Stimulated activated CD4-positive, alpha-beta T cell treated with anti-CD3 and anti-CD28 coated beads, Interleukin-15, amount 100 ng/mL, for 48 hours (primary cell): ENCODE results near the gene LSM14B.
A peak's percentile ranks its signal among the peaks of the same experiment; 100 is the strongest.
"Not testable (repeated sequence)": the region's sequence is repeated elsewhere in the genome, so short reads cannot be mapped to it uniquely, and the experiment has no call there.

Source experiments
- DNase-seq, 2 donors: peaks; one replicate each; pipeline ENCODE4 v3.0.0-alpha.2; 2020; ENCODE audit warnings: low read depth in 2 of 2

LSM14B gene

DNA sequence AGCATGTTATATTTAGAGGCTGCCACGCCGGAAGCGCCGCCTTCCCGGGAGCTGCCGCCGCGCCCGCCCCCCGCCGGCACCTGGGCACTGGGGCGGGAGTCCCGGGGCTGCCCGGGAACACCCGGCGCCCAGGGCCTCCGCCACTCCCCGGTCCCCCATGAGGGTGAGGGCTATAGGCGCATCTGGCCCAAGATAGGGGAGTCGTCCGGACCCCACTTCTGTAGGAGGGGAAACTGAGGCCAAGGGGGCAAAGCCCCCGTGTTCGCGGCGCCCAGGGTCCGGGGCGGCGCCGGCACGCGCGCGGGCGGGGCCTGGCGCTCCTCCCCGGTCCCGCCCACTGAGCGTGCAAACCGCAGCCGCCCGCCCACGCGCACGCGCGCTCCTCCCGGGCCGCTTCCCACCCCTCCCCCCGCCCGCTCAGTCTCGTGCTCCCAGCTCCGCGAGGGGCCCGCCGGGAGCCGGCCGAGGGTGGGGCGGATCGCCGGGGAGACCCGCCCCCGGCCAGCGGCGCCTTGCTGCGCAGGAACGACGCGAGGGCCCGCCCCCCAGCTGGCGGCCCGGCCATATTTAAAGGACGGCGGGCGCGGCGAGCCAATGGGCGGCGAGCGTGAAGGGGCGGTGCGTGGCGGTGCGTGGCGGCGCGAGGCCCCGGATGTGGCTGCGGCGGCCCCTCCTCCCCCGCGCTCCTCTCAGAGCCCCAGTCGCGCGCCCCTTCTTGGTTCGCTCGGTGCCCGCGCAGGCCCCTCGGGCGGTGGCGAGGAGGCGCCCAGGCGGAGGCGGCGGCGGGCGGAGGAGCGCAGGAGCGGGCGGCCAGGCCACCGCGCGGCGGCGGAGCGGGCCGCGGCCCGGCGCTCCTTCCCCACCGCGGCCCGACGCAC, at the start of gene LSM14B:
LSM14B (plus strand) TSS at position 700 of the 878 bp plus-strand sequence. CDS start 192 bp downstream, outside the sequence.
- DNase-seq = peak; percentile 93 to 96

DNA sequence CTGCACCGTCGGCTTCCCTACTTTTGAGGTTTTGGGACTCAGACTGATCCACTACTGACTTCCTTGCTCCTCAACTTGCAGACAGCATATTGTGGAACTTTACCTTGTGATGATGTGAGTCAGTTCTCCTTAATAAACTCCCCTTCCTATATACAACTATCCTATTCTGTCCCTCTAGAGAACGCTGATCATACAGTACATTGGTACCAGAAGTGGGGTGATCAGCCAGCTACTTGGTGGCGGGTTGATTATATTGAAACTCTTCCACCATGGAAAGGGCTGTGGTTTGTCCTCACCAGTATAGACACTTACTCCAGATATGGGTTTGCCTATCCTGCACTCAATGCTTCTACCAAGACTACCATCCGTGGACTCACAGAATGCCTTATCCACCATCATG, 49.0 kb upstream of the LSM14B start:
- DNase-seq = no peak

DNA sequence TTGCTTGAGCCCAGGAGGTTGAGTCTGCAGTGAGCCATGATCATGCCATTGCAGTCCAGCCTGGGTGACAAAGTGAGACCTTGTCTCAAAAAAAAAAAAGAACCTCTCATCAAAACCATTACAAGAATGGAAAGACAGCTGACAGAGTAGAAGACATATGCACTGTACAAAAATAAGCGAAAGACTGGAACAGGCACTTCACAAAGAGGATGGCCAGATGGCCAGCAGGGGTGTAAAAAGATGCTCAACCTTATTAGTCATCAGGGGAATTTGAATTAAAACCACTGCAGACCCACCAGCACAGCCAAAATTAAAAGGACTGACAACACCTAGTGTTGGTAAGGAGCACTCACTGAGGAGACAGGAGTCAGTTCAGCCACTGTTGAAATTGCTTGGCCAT, 43.1 kb upstream of the LSM14B start:
- DNase-seq = no peak

DNA sequence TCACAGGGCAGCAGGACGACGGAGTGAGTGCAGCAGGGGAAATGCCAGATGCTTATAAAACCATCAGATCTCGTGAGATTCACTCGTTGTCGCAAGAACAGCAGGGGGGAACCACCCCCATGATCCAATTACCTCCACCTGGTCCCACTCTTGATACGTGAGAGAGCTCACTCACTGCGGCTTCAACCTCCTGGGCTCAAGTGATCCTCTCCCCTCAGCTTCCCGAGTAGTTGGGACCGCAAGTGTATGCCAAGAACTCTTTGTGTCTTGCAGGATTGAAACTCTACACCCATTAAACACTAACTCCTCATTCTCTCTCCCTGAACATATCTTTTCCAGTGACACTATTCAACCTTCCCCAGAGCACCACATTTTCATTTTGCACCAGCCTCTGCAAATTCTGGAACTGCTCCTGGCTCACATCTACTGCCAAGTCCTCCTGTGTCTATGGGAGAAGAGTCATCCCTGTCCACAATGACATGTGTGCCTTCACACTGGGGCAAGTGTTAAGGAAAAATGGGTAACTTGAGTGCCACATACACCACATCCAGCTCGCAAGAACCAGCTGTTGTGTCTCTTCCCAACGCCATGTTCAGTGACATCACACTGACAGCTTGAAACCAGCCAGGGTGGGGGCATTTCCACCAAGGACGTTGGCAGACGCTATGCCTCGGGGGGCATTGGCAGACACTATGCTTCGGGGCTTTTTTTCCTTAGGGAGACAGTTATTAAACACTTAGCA, 41.9 kb upstream of the LSM14B start:
- no peak for DNase-seq

DNA sequence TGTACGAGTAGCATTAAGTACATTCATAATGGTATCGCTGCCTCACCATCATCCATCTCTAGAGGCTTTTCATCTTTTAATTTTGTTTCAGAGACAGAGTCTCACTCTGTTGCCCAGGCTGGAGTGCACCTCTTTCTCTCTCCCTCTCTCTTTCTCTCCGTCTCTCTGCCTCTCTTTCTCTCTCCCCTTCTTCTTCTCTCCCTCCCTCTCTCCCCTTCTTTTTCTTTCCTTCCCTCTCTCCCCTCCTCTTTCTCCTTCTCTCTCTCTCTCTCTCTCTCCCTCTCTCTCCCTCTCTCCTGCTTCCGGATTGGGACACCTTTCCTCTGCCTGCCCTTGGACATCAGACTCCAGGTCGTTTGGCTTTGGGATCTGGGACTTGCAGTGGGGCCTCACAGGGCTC, 39.0 kb upstream of the LSM14B start:
- DNase-seq = no peak

DNA sequence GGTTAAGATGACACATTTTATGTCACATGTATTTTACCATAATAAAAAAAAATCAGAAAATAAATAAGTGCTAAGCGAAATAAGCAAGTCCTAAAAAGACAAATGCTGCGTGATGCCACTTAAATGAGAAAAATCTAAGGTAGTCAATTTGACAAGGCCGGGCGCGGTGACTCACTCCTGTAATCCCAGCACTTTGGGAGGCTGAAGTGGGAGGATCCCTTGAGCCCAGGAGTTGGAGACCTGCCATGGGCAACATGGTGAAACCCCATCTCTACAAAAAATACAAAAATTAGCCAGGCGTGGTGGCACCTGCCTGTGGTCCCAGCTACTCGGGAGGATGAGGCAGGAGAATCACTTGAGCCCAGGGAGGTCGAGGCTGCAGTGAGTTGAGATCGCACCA, 38.1 kb upstream of the LSM14B start:
- not testable (repeated sequence) for DNase-seq

DNA sequence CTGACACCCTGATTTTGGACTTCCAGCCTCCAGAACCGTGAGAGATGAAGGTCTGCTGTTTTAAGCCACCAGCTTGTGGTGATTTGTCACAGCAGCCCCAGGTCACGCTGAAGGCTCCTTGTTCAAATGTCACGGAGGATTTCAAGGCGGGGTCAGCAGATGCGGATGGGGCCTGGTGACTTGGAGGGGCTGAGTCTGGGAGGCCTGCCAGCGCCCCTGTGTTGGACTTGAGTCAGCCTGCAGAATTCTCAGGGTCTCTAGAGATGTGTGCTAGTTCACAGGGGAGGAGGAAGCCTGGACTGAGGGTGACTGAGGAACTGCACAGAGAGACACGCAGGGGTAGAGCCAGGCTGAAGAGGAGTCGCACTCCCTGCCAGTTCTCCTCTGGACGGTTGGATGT, 37.1 kb upstream of the LSM14B start:
- no peak for DNase-seq

DNA sequence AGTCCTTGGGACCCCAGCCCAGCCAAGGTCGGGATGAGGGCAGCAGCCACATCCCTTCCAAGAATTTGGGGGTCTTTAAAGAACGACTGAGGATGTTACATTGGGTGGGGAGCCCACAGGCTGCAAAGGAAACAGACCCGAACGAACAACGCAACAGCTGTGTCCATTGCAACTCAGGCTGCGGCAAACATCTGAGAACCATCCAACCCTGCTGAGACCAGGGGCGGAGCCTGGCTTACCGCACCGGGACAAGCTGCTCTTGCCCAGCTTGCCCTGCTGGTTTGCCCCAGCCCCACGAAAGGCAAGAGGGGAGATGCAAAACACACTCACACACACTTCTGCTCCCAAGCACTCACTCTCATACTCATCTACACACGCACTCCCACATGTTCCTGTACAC, 35.0 kb upstream of the LSM14B start:
- no peak for DNase-seq

DNA sequence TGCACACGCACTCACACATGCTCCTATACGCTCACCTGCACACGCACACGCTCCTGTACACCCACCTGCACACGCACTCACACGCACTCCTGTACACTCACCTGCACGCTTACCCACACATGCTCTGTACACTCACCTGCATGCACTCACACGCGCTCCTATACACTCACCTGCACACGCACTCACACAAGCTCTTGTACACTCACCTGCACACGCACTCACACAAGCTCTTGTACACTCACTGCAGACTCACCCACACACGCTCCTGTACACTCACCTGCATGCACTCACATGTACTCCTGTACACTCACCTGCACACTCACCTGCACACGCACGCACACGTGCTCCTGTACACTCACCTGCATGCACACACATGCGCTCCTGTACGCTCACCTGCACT, 34.6 kb upstream of the LSM14B start:
- DNase-seq = no peak

DNA sequence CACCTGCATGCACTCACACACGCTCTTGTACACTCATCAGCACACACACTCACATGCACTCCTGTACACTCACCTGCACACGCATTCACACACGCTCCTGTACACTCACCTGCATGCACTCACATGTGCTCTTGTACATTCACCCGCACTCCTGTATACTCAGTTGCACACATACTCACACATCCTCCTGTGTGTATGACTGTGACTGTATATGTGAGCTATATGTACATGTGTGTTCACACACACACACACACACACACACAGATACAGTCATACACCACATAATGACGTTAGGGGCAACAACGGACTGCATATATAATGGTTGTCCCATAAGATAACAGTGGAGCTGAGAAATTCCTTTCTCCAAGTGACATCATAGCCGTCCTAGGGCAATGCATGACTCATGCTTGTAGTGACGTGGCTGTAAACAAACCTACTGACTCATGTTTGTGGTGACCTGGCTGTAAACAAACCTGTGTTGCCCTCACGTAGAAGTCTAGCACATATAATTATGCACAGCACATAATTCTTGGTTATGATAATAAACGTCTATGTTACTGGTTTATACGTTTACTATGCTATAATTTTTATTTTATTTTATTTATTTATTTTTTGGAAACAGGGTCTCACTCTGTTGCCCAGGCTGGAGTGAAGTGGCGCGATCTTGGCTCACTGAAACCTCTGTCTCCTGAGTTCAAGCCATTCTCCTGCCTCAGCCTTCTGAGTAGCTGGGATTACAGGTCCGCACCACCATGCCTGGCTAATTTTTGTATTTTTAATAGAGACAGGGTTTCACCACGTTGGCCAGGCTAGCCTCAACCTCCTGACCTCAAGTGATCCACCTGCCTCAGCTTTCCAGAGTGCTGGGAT, 33.8 kb upstream of the LSM14B start:
- no peak for DNase-seq

DNA sequence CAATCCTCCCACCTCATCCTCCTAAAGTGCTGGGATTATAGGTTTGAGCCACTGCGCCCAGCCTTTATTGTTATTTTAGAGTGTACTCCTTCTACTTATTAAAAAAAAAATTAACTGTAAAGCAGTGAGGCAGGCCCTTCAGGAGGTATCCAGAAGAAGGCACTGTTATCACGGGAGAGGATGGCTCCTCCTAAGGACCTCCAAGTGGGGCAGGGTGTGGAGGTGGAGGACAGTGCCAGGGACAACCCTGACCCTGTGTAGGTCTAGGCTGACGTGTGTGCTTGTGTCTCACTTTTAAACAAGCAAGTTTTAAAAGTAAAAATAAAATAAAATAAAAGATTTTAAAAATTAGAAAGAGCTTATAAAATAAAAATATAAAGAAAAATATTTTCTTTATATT, 32.9 kb upstream of the LSM14B start:
- DNase-seq = no peak

DNA sequence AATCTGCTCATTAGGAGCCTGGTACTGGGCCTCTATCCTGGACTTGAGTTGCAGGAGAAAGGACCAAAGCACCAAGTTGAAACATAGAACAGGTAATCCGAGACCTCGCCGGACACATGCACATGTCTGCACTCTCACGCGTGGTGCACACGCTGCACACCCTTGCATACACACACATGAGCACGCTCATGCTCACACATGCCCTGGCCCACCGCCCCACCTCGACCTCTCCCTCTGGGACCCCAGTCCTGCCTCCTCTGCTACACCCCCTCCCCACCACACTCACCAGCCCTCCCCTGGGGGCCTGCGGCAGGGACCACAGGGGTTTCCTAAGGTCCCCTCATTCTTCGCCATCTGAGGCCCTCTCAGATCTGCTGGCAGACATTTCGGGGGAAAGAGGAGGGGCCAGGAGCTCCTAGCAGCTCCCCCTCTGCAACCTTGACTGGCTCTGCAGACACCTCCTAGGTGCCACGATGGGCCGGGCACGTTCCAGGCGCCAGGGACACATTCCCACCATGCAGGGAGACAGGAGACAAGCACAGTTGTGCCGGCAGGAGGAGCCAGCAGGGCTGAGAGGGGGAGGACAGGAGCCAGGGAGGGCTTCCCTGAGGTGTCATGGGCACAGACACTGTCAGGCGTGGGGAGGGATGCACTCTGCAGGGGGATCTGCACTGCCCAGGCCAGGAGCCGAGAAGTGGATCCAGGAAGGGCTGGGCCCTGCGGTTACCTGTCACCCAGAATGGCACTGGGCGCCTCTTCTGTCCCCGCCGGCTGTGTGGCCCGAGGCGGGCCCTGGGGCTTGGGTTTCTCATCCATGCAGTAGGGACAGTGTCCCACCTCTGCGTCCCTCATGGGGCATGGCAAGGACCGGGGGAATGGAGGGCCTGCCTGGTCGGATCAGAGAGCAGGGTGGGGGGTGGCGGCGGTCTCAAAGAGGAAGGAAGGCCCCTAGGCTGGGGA, 25.6 kb upstream of the LSM14B start:
- DNase-seq = no peak

DNA sequence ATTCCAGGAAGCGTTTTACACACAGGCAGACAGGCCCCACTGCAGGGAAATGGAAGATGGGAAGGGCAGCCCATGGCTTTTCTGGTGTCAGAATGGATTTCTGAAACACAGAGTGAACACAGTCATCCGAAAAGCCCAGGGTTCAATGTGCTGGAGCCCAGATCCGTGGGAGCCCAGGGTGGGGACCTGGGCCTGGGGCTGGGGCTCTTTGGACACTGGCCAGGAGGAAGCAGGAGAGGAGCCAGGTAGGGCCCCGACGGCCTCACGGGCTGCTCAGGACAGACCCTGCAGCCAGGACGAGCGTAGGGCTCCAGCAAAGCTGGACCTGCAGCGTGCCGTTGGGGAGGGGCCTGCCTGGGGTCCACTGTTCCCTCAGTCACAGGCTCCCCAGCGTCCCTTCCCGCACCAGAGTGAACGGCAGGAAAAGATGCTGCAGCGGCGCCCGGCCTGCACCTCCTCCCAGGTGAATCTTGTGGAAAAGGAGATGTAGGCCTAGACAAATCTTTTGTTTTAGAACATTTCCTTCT, 24.3 kb upstream of the LSM14B start:
- DNase-seq = no peak

DNA sequence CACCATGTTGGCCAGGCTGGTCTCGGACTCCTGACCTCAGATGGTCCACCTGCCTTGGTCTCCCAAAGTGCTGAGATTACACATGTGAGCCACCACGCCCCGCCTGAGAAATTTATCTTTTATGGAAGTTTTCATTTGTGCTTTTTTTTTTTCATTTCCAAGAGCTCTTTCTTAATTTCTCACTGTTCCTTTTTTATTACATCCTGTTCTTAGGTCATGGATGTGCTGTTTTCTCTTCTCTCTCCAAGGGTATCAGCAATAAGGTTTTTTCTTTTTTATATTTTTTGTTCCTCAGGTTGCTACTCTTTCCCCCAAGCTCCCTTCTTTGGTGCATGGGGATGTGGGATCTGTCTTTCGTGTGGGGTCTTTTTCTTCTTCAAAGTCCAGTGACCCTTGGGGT, 21.2 kb upstream of the LSM14B start:
- DNase-seq = no peak

DNA sequence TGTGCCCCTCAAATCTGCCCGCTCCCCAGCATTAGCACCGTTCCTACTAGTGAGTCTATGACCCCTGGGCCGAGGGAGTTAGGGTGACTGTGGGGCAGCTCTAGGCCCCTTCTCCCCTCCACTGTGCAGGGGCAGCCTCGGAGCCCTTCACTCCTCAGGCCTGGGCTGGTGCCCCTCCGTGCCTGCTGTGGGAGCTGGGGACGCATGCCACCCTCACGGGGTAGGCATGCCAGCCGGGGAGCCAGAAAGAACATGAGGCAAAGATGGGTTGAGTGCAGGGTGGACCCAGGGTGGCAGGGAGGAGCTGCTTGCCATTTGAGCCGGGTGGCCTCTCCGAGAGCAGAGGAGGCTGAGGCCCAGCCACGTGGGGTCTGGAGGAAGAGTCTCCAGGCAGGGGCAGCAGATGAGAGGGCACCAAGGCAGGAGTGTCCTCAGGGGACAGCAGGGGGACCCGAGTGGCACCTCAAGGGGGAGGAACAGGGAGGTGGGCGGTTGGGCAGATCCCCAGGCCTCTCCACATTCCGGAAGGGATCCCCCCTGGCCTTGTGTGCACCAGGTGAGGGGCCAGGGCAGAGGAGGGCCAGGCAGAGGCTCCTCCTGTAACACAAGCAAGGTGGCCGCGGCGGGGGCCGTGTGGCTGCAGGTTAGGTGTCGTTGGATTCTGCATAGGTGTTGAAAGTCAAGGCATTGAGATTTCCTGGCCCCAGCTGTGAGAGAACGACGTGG, 18.6 kb upstream of the LSM14B start:
- DNase-seq = no peak

DNA sequence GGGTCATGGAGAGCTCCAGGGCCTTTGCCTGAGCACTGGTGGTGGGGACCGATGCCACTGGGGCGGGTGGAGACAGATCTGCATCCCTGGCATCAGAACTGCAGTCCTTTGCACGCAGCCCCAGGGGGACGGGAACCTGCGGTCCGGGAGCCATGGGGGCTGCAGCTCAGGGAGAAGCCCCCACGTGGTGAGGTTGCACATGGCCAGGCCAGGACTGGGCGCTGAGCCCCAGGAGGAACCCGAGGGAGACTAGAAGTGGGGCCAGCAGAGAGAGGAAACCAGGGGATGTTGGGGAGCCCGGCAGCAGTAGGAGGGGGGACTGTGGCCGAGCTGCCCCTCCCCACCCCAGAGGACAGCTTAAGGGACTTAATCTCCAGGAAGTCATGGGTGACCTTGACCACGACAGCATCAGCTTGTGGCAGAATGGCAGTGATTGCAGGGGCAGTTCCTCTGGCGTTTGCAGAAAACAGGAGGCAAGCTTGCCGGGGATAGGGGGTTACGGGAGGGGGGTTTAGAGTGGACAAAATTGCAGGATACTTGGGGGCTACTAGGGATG, 18.0 kb upstream of the LSM14B start:
- no peak for DNase-seq

DNA sequence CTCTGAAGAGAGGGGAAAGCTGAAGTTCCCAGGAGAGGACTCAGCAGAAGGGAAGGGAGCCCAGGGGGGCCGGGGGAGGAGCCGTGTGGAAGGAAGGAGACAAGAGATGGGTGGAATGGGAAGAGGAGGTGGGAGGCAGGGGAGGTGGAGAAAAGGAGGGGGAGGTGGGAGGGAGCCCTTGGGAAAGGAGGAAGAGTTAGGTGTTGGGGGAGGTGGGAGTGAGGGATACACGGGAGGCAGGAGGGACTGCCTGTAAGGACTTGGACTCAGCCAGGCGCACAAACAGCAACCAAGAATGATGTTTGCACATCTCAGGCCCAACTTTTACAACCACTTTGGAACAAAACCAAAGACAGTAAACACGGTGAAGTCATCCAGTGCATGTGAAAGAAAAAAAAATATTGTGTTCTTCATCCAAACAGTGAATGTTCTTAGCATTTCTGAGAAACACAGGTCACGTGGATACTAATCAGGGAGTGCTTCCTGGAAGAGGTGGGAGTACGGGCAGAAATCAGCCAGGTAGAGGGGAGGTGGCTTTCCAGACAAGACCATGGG, 17.4 kb upstream of the LSM14B start:
- DNase-seq = no peak

DNA sequence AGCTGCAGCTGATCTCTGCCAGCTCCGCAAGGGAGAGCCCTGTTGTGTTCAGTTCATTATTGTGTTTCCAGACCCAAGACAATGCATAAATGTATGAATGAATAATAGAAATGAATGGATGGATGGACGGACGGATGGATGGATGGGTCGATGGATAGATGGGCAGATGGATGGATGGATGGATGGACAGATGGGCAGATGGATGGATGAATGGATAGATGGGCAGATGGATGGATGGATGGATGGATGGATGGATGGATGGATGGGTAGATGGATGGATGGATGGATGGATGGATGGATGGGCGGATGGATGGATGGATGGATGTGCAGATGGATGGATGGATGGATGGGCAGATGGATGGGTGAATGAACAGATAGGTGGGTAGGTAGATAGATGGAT, 16.7 kb upstream of the LSM14B start:
- DNase-seq = no peak

DNA sequence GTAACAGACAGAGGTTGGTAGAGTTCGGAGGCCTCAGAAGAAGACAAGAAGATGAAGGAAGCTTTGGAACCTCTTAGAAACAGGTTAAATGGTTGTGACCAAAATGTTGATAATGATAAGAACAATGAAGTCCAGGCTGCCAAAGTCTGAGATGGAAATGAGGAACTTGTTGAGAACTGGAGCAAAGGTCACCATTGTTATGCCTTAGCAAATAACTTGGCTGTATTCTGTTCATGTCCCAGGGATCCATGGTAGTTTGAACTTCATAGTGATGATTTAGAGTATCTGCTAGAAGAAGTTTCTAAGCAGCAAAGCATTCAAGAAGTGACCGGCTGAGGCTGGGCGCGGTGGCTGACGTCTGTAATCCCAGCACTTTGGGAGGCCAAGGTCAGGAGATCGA, 11.1 kb upstream of the LSM14B start:
- DNase-seq = no peak
